SKM-1 treated with dmso at 0.1 percent for 144 hours (cell line): Measurements from ENCODE around the gene GNAQ.

Experiments
- DNase-seq: peaks from one replicate; lab custom pipeline; 2025; ENCODE audit not compliant: unreplicated experiment; lab: John Stamatoyannopoulos, UW

The GNAQ gene

GRCh38 chr9:78004478-78005229, 27.0 kb downstream of the GNAQ start:
- no peak for DNase-seq

DNA sequence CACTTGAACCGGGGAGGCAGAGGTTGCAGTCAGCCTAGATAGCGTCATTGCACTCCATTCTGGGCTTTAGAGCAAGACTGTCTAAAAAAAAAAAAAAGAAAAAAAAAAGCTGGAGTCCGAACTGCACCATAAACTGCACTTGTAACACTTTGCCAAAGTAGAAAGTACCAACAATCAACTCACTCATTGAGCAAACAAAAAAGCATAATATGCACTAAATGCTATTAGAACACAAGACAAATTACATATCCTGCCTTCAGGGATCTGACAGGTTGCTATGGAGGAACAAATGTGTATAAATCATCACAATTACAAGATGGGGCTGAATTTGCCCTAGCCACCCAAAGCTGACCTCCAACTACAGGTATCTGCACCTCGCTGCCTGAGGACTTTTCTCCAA, 27.9 kb downstream of the GNAQ start:
- no peak for DNase-seq

- DNase-seq: no peak
These were observed 29.5 kb downstream of the GNAQ start for GRCh38 chr9:78001946-78002731.

DNA sequence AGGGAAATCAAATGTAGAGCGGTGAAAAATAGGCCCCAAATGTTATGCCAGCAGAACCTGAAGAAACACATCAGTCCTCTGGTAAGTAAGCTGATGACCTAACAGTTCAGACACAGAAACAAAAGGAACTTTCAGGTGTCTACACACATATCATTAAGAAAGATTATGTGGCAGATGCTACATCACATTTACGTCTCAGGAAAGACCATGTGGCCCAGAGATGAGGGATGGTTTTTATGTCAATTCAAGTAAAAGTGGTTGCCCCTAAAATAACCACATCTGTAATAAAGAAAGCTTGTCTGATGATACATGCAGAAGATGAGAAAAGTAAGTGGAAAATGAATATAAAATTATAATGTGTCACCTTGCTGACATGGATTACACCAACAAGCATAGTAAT, 31.4 kb downstream of the GNAQ start:
- no peak for DNase-seq

- no peak for DNase-seq
These were observed 32.4 kb downstream of the GNAQ start for GRCh38 chr9:77999231-77999631.

GRCh38 chr9:77997611-77998284, 33.9 kb downstream of the GNAQ start:
- DNase-seq: no peak

DNA sequence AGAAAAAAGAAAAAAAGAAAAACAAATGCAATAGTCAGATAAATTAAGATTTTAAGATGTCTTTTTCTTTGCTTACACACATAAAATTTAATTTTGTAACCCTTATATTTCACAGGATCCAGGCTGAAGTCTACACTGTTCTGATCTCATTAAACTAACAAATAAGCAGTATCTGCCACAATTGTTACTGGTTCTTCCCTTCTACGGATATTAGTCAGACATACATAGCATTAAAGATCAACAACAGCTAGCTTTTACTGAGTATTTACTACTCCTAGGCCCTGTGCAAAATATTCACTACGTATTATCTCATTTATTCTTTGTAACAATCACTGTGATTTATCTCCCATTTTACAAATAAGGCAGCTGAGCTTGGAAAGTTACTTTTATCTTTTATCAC, 34.9 kb downstream of the GNAQ start:
- no peak for DNase-seq

DNA sequence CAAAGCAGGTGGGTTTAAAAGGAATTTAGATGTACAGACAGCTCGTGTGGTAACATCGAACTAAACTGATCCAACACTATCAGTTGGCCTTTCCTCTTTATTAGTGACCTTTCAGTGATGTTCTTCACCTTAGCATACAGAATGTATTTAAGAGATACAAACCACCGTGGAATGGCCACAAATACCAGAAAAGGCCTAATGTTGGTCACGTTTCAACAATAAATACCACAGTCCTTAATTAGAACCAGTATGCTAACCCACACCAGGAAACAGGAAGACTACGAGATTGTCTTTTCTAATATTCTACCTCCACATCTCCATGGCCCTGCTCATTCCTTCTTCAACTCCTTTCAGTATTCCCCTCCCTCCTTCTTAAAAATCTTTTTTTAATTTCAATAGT, 40.4 kb downstream of the GNAQ start:
- DNase-seq: no peak

DNA sequence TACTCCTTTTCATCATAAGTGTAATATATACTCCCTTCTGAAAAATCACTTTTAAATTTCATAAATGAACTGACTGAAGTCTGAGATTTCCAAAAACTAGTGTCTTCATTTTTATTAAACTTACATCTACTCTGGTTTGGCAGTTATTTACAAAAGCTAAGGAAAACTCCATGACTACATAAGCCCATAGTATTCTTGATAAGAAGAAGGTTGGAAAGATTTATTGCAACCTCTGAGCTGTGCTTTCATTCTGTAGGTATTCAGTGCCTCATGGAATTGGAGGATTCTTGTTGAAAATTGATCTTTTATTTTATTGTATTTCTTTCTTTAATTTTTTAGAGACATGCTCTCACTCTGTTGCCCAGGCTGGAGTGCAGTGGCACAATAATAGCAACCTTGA, 41.7 kb downstream of the GNAQ start:
- DNase-seq: no peak

- DNase-seq: no peak
These were observed 42.2 kb downstream of the GNAQ start for GRCh38 chr9:77989458-77989857.

GRCh38 chr9:77988630-77989029, 43.0 kb downstream of the GNAQ start:
- DNase-seq: no peak

DNA sequence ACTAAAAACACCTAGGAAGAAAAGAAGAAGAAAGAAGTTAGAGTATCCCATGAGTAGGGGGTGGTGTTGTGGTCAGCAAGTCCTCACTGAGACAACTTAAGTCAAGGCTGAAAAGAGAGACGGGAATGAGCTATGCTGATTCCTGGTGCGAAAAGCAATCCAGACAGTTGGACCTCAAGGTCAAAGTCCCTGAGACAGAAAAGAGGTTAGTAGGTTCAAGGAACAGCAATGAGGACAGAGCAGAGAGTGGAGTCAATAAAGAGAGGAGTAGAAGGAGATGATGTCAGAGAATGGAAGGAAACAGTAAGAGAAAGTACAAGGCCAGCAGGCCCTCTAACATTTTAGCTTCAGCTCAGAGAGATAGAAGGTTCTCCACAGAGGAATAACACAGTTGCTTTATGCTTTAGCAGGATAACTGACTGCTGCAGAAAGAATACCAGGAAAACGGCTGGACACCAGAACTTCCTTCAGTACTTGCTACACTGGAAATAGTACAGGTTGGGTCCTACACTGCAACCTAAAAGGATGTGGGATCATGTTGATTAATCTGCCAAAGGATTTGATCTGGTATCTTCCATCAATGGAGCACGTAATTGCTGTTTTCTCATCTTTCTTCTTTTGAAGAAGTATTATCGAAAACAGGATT, 43.6 kb downstream of the GNAQ start:
- no peak for DNase-seq

- DNase-seq: no peak
These were observed 44.4 kb downstream of the GNAQ start for GRCh38 chr9:77987081-77987656.

DNA sequence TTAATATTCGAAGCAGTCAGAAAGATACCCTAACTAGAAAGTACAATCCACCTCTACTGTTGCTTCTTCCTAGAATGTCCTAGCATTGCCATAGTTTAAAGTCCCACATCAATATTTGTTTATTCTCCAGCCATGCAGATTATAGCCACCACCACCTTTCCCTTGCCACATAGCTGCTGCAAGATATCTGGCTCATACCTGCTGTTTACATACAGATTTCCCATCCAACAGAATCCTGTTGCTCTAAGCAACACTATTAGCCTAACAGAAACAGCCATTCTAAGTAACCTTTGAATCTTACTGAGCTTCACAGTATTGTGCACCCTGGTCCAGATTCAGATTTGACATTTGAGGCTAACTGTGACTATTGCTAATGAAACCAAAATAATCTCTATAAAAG, 45.6 kb downstream of the GNAQ start:
- DNase-seq: no peak

GRCh38 chr9:77983320-77983662, 48.3 kb downstream of the GNAQ start:
- DNase-seq: no peak

DNA sequence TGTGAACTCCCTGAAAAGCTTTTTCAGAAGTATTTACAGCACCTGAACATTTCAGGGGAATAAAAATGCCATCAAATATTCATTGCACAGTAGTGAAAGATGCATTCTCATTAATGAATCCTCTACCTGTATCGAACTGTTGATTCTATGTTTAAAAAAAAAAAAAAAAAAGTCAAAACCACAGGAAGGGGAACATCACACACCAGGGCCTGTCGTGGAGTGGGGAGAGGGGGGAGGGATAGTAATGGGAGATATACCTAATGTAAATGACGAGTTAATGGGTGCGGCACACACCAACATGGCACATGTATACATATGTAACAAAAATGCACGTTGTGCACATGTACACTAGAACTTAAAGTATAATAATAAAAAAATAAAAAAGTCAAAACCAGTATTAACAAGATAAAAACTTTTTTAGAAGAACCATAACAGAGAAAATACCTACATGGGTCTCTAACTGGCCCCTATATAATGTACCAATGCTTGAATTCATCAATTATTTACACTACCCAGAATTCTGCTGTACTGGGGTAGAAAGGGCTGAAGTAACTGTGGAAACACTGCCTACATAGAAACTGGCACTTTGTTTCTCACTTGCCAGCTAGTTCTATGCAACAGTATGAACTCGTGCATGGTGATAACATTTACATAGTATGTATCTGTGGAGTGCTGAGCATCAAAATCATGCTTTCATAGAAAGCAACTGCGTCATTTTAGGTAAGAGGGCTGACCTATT, 48.9 kb downstream of the GNAQ start:
- no peak for DNase-seq

DNA sequence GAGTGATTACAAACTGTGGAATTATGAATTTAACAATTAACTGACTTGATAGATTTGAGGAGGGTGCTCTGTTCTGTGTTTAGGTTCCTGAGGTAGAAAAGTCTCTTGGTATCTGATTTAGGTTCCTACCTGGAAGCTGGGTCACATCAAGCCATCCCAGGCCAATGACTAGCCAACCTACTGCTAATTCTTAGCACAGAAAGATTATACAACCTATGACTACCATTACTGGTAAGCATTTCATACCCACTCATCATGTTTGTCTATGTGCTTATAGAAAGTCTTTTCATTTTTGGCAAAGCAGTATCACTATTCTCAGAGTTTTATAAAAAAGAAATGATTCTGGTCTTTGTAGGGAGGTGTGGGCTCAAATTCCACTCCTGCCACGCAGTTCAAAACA, 49.7 kb downstream of the GNAQ start:
- no peak for DNase-seq

GRCh38 chr9:77981332-77981731, 50.3 kb downstream of the GNAQ start:
- DNase-seq: peak; percentile 67

DNA sequence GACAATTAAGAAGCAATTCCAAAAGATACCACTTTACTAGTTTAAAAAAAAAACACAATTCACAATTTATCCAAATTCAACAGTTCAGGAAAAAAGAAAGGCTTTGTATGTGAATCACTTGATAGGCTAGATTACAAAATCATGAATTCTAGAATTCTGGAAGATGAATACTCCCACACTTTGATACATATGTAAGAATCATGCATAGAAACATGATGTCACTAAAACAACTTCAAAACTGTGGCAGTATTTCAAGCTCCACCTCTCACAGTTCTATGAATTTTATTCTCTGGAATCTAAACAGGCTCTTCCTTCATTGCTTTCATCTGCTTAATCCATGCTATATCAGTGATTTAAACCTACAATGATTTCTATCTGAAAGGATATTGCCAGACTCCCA, 51.0 kb downstream of the GNAQ start:
- no peak for DNase-seq

- no peak for DNase-seq
These were observed 53.4 kb downstream of the GNAQ start for GRCh38 chr9:77978086-77978781.
